AG04449 (cell line): ENCODE measurements around the gene CRADD.

Experiments used
- CTCF ChIA-PET: fragments of 350-600 bp; formaldehyde crosslinking; extraction: SDS; loops from one replicate; lab custom pipeline; 2021; ENCODE audit warnings: antibody characterized with exemption; lab: Yijun Ruan, JAX
- POLR2A ChIA-PET: fragments of 400-600, 350-600 bp; formaldehyde crosslinking; extraction: SDS; loops from one replicate; lab custom pipeline; 2020; ENCODE audit warnings: antibody characterized with exemption, inconsistent platforms; lab: Yijun Ruan, JAX
- DNase-seq: peaks from one replicate; pipeline ENCODE4 v3.0.0-alpha.2; 2010; ENCODE audit warnings: low read depth, low spot score
- H3K4me3 ChIP-seq: 2 replicates; pipeline ENCODE4 v1.5.1; 2011; ENCODE audit warnings: low read depth, mild to moderate bottlenecking, control low read depth, low read length
- CTCF ChIP-seq: IDR thresholded peaks from one replicate; pipeline ENCODE4 v1.5.1; 2011; ENCODE audit warnings: mild to moderate bottlenecking, moderate library complexity, low read length, control low read depth, inconsistent platforms; ENCODE audit not compliant: insufficient read depth; ENCODE audit errors: missing control alignments

CRADD gene

GRCh38 chr12:93939641-93940325 is 262.6 kb downstream of the CRADD start:
- no peak for TF ChIP-seq CTCF
- no peak for DNase-seq
- CTCF ChIA-PET: interaction anchor here (0.6 to 1.9 kb wide), 2 partner anchors 161 to 198 kb away, joined by 3 to 4 read pairs; no protein-coding TSS in a partner anchor
- H3K4me3 ChIP-seq: no peak overlapping the region
- POLR2A ChIA-PET: no interaction called here

GRCh38 chr12:93943780-93944179 is 266.6 kb downstream of the CRADD start:
- POLR2A ChIA-PET: no interaction called here
- H3K4me3 ChIP-seq: no peak overlapping the region
- no peak for TF ChIP-seq CTCF
- DNase-seq: no peak
- CTCF ChIA-PET: no interaction called here

GRCh38 chr12:93944201-93944600 is 267.0 kb downstream of the CRADD start:
- POLR2A ChIA-PET: no interaction called here
- TF ChIP-seq CTCF: no peak
- CTCF ChIA-PET: no interaction called here
- H3K4me3 ChIP-seq: no peak overlapping the region
- no peak for DNase-seq
